HepG2 (cell line): ENCODE results near the gene GJB6. TPM values are rescaled to one million over a fixed set of nuclear protein-coding genes. Genes with fewer than 3 reads are reported as not detected.
A peak's percentile ranks its signal among the peaks of the same experiment; 100 is the strongest.

Experiments used
- ATAC-seq: fragments of 200-7000 bp; cut with Tn5 transposase; 3 replicates; pipeline ENCODE4 v1.9.1; 2020; ENCODE audit warnings: mild to moderate bottlenecking, moderate library complexity
- BruUV-seq: library from RNA; stranded (reverse); fragments of 400-500 nt; replicated peaks from 2 replicates; lab custom pipeline; 2021; lab: Mats Ljungman, UMichigan
- CTCF ChIA-PET: fragments of 300-600 bp; formaldehyde crosslinking; extraction: SDS; loops from one replicate; lab custom pipeline; 2021; ENCODE audit warnings: low total read pairs, inconsistent platforms, low intra/inter-chr PET ratio; lab: Yijun Ruan, JAX
- POLR2A ChIA-PET: fragments of 350-600 bp; sonication (Branson Sonifier 250); formaldehyde crosslinking; loops from one replicate; lab custom pipeline; 2020; ENCODE audit warnings: antibody characterized with exemption, inconsistent platforms; lab: Yijun Ruan, JAX
- DNase-seq: peaks from one replicate; pipeline ENCODE4 v3.0.0-alpha.2; 2015; ENCODE audit warnings: low spot score
- FAIRE-seq: peaks from 3 replicates; lab custom pipeline; 2011; peaks lifted over from hg19 to GRCh38; lab: Jason Lieb, UNC
- H2AFZ ChIP-seq: one replicate; pipeline ENCODE4 v1.6.1; 2011; ENCODE audit warnings: low read length, inconsistent platforms
- H3K27ac ChIP-seq: fragments of 300-600 bp; 3 replicates; pipeline ENCODE4 v1.8.0; 2011; ENCODE audit warnings: mixed run types, mild to moderate bottlenecking, mixed read lengths, low read length, inconsistent platforms; ENCODE audit not compliant: insufficient read depth; ENCODE audit errors: extremely low read length
- H3K27me3 ChIP-seq, 2 experiments: fragments of 200-600 bp in 1 of 2; 2 replicates in 1 of 2; 3 replicates in 1 of 2; pipeline versions ENCODE4 v1.6.0 to v1.8.0; 2011; ENCODE audit warnings: low read length in 2 of 2, mild to moderate bottlenecking in 2 of 2, moderate library complexity in 2 of 2, inconsistent platforms in 1 of 2; ENCODE audit not compliant: insufficient read depth in 2 of 2, control insufficient read depth in 1 of 2
- H3K36me3 ChIP-seq, 2 experiments: fragments of 200-600 bp in 1 of 2; replicated peaks in 1 of 2; 2 replicates in 1 of 2; 3 replicates in 1 of 2; pipeline versions ENCODE4 v1.5.1 to v1.8.0; 2011; ENCODE audit warnings: low read length in 2 of 2, inconsistent platforms in 1 of 2; ENCODE audit not compliant: insufficient read depth in 2 of 2, control insufficient read depth in 1 of 2
- H3K4me1 ChIP-seq: 2 replicates; pipeline ENCODE4 v1.5.1; 2012; ENCODE audit warnings: low read length, inconsistent platforms; ENCODE audit not compliant: insufficient read depth
- H3K4me2 ChIP-seq: 2 replicates; pipeline ENCODE4 v1.6.0; 2011; ENCODE audit warnings: low read depth, low read length, inconsistent platforms
- H3K4me3 ChIP-seq, 3 experiments: fragments of 200-600 bp in 1 of 3; sonication (generic), shearing (Covaris generic) in 1 of 3; replicated peaks in 1 of 3; 2 replicates each; pipeline ENCODE4 v1.5.1; 2011 to 2016; ENCODE audit warnings: low read length in 3 of 3, inconsistent platforms in 2 of 3, low read depth in 2 of 3, mild to moderate bottlenecking in 2 of 3, control low read depth in 1 of 3, mixed read lengths in 1 of 3; ENCODE audit not compliant: insufficient read depth in 1 of 3
- H3K79me2 ChIP-seq: one replicate; pipeline ENCODE4 v1.6.1; 2011; ENCODE audit warnings: low read length, inconsistent platforms; ENCODE audit not compliant: insufficient read depth
- H3K9ac ChIP-seq: 2 replicates; pipeline ENCODE4 v1.6.0; 2011; ENCODE audit warnings: mild to moderate bottlenecking, low read depth, low read length, inconsistent platforms; ENCODE audit not compliant: insufficient read depth
- H3K9me3 ChIP-seq: 2 replicates; pipeline ENCODE4 v1.5.1; 2012; ENCODE audit warnings: mild to moderate bottlenecking, low read length
- H4K20me1 ChIP-seq: 2 replicates; pipeline ENCODE4 v1.6.0; 2011; ENCODE audit warnings: inconsistent platforms, mild to moderate bottlenecking, low read length, moderate library complexity; ENCODE audit not compliant: insufficient read depth
- SOX6 ChIP-seq, 2 experiments: fragments of 450-650 bp in 1 of 2; sonication (generic) in 1 of 2; formaldehyde crosslinking in 1 of 2; IDR thresholded peaks; 2 replicates each; pipeline versions ENCODE4 v1.4.0 to v1.6.1; 2017 to 2020; ENCODE audit warnings: antibody characterized with exemption in 1 of 2, mild to moderate bottlenecking in 1 of 2, missing genetic modification reagents in 1 of 2
- ZBTB26 ChIP-seq: IDR thresholded peaks from 2 replicates; pipeline ENCODE4 v1.6.1; 2016; ENCODE audit warnings: missing compliant biosample characterization, missing genetic modification reagents, borderline replicate concordance
- ZBTB33 ChIP-seq: sonication (generic); formaldehyde crosslinking; IDR thresholded peaks from 2 replicates; pipeline ENCODE4 v1.4.0; 2020; ENCODE audit warnings: missing genetic modification reagents
- ZBTB37 ChIP-seq: sonication (generic); formaldehyde crosslinking; IDR thresholded peaks from 2 replicates; pipeline ENCODE4 v1.4.0; 2020; ENCODE audit warnings: mild to moderate bottlenecking, missing genetic modification reagents
- WGBS: methylation state at CpG from one replicate; pipeline ENCODE4 v1.1.6; 2017; ENCODE audit warnings: low lambda C conversion rate; 5-methylcytosine and 5-hydroxymethylcytosine counted together
- in situ Hi-C: cut with HindIII; loops from 2 replicates; pipeline ENCODE4 v1.10.0; 2017; ENCODE audit warnings: low pct_unique_long_range_greater_than_20kb; ENCODE audit not compliant: extremely low pct_ligation_motif_present
- intact Hi-C: fragments of 100-400 bp; cut with micrococcal nuclease; formaldehyde crosslinking; loops from one replicate; pipeline ENCODE4 v1.10.0; 2022; ENCODE audit not compliant: unreplicated experiment
- polyA plus RNA-seq, 8 experiments: library from polyadenylated mRNA; depleted of rRNA in 3 of 8; stranded (reverse) in 7 of 8; unstranded in 1 of 8; fragments of >200 nt; fragmentation: Illumina TruSeq in 4 of 8; extraction: Trizol in 4 of 8; gene quantifications; 2 replicates each; pipeline versions ENCODE4 v1.2.1 to v1.2.3, GENCODE V29; 2011 to 2016; ENCODE audit warnings: low read depth in 4 of 8, missing spikeins in 1 of 8, mixed read lengths in 1 of 8; ENCODE audit not compliant: insufficient read depth in 1 of 8
- total RNA-seq, 5 experiments: library from RNA; depleted of rRNA; stranded (reverse); fragments of >200 nt; fragmentation: Illumina TruSeq; extraction: Trizol; gene quantifications; 2 replicates each; pipeline ENCODE4 v1.2.3, GENCODE V29; 2016; ENCODE audit warnings: low read depth in 1 of 5

Gene GJB6
- total and polyA plus RNA-seq, 2 of the 13 experiments (the other 11 are each of a cell fraction or from before 2014, with no cell fraction given), result not detected

- no peaks in the 10 kb centered on the region for H3K79me2 ChIP-seq
- H4K20me1 ChIP-seq, result no peaks in the 10 kb centered on the region
- no peaks in the 10 kb centered on the region; a peak in 1 of 5 replicates for H3K27me3 ChIP-seq
- H3K4me1 ChIP-seq, result peaks cover 23% of the 10 kb centered on the region
- intact Hi-C loops, result no loop called here
- H3K27ac ChIP-seq, result no peak overlapping the region
- peak overlapping the region; percentile 66 for H3K4me2 ChIP-seq
- H3K36me3 ChIP-seq, result no peaks in the 10 kb centered on the region
- FAIRE-seq, result no peak
- H3K4me3 ChIP-seq, result no peak overlapping the region
- POLR2A ChIA-PET, result no interaction called here
- in situ Hi-C loops, result no loop called here
- CTCF ChIA-PET, result no interaction called here
- H2AFZ ChIP-seq, result peak overlapping the region; percentile 59
- peak; percentile 87 for ATAC-seq
- 30% methylated on average over 9 of the region's 9 CpGs for WGBS
- no peak overlapping the region for H3K9ac ChIP-seq
- H3K9me3 ChIP-seq, result no peaks in the 10 kb centered on the region
- DNase-seq, result no peak
- peak; percentile 81 for TF ChIP-seq ZBTB33 (CRISPR knock-in tag)
- TF ChIP-seq SOX6 (IDR thresholded peaks at IDR 0.05), result no peak
- TF ChIP-seq SOX6 (CRISPR knock-in tag; IDR thresholded peaks at IDR 0.05), result 0 out of 2 replicates have a peak, but pooled peaks have one; percentile 12
- no peak for TF ChIP-seq ZBTB37
- TF ChIP-seq ZBTB26 (CRISPR knock-in tag), result 0 out of 2 replicates have a peak, but pooled peaks have one; percentile 53
- BruUV-seq, result no TSS peak
These were observed 32.3 kb upstream of the GJB6 start for GRCh38 chr13:20264271-20265018.
